OCI-LY3 (cell line): ENCODE data around the gene TNS1.
A peak's percentile ranks its signal among the peaks of the same experiment; 100 is the strongest.

Experiments
- H2AFZ ChIP-seq: fragments of 200-600, 300-600 bp; shearing (Covaris generic); 2 replicates; pipeline ENCODE4 v1.6.0; 2014; ENCODE audit warnings: antibody characterized with exemption, low read depth, low read length
- H3K27ac ChIP-seq: fragments of 200-600, 300-600 bp; sonication (generic); 2 replicates; pipeline ENCODE4 v1.5.1; 2014; ENCODE audit warnings: mild to moderate bottlenecking, low read length, moderate library complexity, mixed read lengths
- H3K27me3 ChIP-seq: fragments of 200-600, 300-600 bp; sonication (generic); 2 replicates; pipeline ENCODE4 v1.6.1; 2014; ENCODE audit warnings: low read depth, low read length, mixed read lengths
- H3K36me3 ChIP-seq: fragments of 200-600, 300-600 bp; sonication (generic); replicated peaks from 2 replicates; pipeline ENCODE3; 2014; ENCODE audit warnings: low read depth, low read length, mixed read lengths
- H3K4me1 ChIP-seq: fragments of 300-600, 200-600 bp; sonication (generic); 2 replicates; pipeline ENCODE4 v1.6.1; 2014; ENCODE audit warnings: low read length, mixed read lengths
- H3K4me2 ChIP-seq: fragments of 200-600, 300-600 bp; sonication (generic); 2 replicates; pipeline ENCODE4 v1.6.1; 2014; ENCODE audit warnings: low read length, mixed read lengths
- H3K4me3 ChIP-seq: fragments of 300-600, 200-600 bp; sonication (generic); 2 replicates; pipeline ENCODE4 v1.5.1; 2014; ENCODE audit warnings: antibody characterized with exemption, mild to moderate bottlenecking, low read length, moderate library complexity
- H3K79me2 ChIP-seq: fragments of 300-600, 200-600 bp; shearing (Covaris generic); 2 replicates; pipeline ENCODE4 v1.6.1; 2014; ENCODE audit warnings: mild to moderate bottlenecking, low read length, mixed read lengths
- H3K9ac ChIP-seq: fragments of 300-600, 200-600 bp; shearing (Covaris generic); 2 replicates; pipeline ENCODE4 v1.6.0; 2014; ENCODE audit warnings: mild to moderate bottlenecking, low read length, moderate library complexity
- H3K9me3 ChIP-seq: fragments of 200-600, 300-600 bp; shearing (Covaris generic); 2 replicates; pipeline ENCODE4 v1.6.1; 2014; ENCODE audit warnings: low read length, mixed read lengths; ENCODE audit not compliant: insufficient read depth
- H4K20me1 ChIP-seq: fragments of 200-600, 300-600 bp; sonication (generic); 2 replicates; pipeline ENCODE4 v1.6.1; 2016; ENCODE audit warnings: low read length, mixed read lengths; ENCODE audit not compliant: insufficient read depth
- EZH2phosphoT487 ChIP-seq: fragments of 200-600 bp; shearing (Covaris generic); IDR thresholded peaks from 2 replicates; pipeline ENCODE4 v1.6.1; 2018; ENCODE audit warnings: antibody characterized with exemption, mixed run types, low read depth
- TF ChIP-seq, protein P1 (sequence below): fragments of 200-600, 300-600 bp; sonication (generic); IDR thresholded peaks from 2 replicates; pipeline ENCODE4 v1.5.1; 2014; ENCODE audit warnings: antibody characterized with exemption, low read length, low read depth

TNS1 gene

DNA sequence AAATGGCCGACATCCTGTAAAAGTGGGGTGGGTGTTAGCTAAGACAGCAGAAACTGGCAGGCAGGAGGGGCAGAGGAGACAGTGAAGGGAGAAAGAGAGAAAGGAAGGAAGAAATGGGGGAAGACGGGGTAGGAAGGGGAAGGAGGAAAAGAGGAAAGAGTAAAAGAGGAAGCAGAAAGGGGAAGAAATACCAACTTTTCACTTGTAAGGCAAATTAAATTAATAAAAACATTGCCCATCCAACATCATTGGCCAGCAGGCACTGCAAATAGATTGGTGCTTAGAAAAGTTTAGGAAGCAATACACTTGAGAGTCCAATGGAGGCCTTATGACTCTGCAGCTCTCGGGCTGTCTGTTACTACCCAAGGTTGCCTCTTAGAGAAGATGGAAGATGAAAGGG, 116.7 kb downstream of the TNS1 start:
- TF ChIP-seq, protein P1, sequence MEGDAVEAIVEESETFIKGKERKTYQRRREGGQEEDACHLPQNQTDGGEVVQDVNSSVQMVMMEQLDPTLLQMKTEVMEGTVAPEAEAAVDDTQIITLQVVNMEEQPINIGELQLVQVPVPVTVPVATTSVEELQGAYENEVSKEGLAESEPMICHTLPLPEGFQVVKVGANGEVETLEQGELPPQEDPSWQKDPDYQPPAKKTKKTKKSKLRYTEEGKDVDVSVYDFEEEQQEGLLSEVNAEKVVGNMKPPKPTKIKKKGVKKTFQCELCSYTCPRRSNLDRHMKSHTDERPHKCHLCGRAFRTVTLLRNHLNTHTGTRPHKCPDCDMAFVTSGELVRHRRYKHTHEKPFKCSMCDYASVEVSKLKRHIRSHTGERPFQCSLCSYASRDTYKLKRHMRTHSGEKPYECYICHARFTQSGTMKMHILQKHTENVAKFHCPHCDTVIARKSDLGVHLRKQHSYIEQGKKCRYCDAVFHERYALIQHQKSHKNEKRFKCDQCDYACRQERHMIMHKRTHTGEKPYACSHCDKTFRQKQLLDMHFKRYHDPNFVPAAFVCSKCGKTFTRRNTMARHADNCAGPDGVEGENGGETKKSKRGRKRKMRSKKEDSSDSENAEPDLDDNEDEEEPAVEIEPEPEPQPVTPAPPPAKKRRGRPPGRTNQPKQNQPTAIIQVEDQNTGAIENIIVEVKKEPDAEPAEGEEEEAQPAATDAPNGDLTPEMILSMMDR, result no peak
- no peak for TF ChIP-seq EZH2phosphoT487
- Histone ChIP-seq H3K4me2 (peak overlapping the region; percentile 8; the same call in 1 of the 2 replicates), H2AFZ (no peak overlapping the region), H3K9ac (no peak overlapping the region), H3K4me3 (no peak overlapping the region), H3K79me2 (no peaks in the 10 kb centered on the region), H4K20me1 (no peaks in the 10 kb centered on the region), H3K9me3 (no peaks in the 10 kb centered on the region), H3K36me3 (no peaks in the 10 kb centered on the region), H3K27ac (no peak overlapping the region), H3K27me3 (no peaks in the 10 kb centered on the region), H3K4me1 (peaks cover 12% of the 10 kb centered on the region)

DNA sequence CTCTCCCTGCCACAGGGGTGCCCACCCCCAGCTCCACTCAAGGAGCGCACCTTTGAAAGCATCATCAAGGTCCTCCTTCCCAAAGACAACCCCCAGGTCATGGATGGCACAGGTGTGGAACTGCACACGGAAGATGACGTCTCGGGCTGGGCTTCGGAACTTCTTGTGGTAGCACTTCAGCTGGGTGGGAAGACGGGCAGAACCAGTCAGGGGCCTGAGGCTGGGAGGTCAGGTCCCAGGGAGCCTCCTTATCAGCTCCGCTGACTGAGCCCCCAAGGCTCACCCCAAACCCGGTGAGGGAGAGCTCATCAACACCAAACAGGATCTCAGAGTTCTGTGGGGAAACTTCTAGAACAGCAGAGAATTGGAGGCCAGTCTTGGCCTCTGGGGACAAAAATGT, 117.8 kb downstream of the TNS1 start:
- Histone ChIP-seq H3K27ac (no peak overlapping the region), H4K20me1 (no peaks in the 10 kb centered on the region), H3K9me3 (no peaks in the 10 kb centered on the region), H3K36me3 (no peaks in the 10 kb centered on the region), H3K79me2 (no peaks in the 10 kb centered on the region), H3K9ac (no peak overlapping the region), H2AFZ (no peak overlapping the region), H3K4me3 (no peak overlapping the region), H3K4me1 (peaks cover 12% of the 10 kb centered on the region), H3K4me2 (no peak overlapping the region), H3K27me3 (no peaks in the 10 kb centered on the region)
- TF ChIP-seq, protein P1, result no peak
- no peak for TF ChIP-seq EZH2phosphoT487

DNA sequence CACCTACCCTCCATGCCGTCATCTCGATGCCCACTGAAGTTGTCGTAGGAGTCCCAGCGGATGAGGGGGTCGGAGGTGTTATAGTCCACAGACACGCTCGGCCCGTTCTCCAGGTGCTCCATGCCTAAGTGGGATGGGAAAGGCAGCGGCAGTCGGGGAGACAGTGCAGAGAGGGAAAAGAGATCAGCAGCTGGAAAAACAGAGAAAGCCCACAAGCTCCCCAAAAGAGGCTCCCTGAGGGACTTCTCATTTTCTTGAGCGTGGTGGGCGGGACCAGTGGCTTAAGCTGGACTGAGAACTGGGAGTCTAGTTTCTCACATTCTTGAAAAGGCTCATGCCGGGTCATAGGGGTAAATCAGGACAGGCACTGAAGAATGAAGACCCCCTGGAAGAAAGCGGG, 121.9 kb downstream of the TNS1 start:
- H3K9ac ChIP-seq, result no peak overlapping the region
- no peaks in the 10 kb centered on the region for H4K20me1 ChIP-seq
- no peak overlapping the region for H3K4me3 ChIP-seq
- H3K9me3 ChIP-seq, result no peaks in the 10 kb centered on the region
- no peak for TF ChIP-seq EZH2phosphoT487
- TF ChIP-seq, protein P1, result no peak
- no peaks in the 10 kb centered on the region for H3K27me3 ChIP-seq
- no peaks in the 10 kb centered on the region for H3K36me3 ChIP-seq
- peaks cover 1% of the 10 kb centered on the region for H3K4me1 ChIP-seq
- H2AFZ ChIP-seq, result no peak overlapping the region
- no peak overlapping the region for H3K27ac ChIP-seq
- no peak overlapping the region for H3K4me2 ChIP-seq
- H3K79me2 ChIP-seq, result no peaks in the 10 kb centered on the region

DNA sequence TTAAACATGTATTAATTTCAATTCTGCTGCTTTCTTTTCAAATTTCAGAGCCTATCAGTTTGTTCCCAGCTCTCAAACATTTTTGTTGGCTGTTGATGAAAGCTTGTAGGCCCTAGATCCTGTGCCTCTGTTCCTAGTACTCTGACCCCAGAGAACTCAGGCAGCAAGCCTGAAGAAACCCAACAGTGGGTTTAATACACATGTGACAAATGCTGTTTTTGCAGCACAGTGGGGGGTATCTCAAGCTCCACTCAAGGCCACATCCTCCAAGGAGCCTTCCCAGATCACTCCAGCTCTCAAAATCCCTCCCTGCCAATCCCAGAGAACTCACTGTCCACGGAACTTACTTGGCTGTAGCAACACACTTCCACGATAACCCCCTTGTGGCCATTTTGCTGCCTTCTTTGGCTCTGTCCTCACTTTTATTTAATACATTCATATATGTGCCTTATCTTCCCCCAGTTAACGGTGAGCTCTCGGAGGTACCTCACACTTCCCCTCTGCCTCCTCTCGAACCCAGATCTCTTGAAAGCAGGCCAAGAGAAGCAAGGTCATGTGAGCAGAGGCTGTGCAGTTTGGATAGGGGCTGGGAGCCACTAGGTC, 122.4 kb downstream of the TNS1 start:
- H3K36me3 ChIP-seq, result no peaks in the 10 kb centered on the region
- H3K9me3 ChIP-seq, result no peaks in the 10 kb centered on the region
- no peak overlapping the region for H2AFZ ChIP-seq
- H3K27me3 ChIP-seq, result no peaks in the 10 kb centered on the region
- H3K79me2 ChIP-seq, result no peaks in the 10 kb centered on the region
- H3K4me1 ChIP-seq, result no peaks in the 10 kb centered on the region
- H3K4me3 ChIP-seq, result no peak overlapping the region
- no peaks in the 10 kb centered on the region for H4K20me1 ChIP-seq
- H3K4me2 ChIP-seq, result no peak overlapping the region
- no peak overlapping the region for H3K9ac ChIP-seq
- TF ChIP-seq, protein P1, result no peak
- TF ChIP-seq EZH2phosphoT487, result no peak
- H3K27ac ChIP-seq, result no peak overlapping the region
